Right renal pelvis (tissue), 4 donors: ENCODE measurements around the gene SAMM50. TPM values are rescaled to one million over a fixed set of nuclear protein-coding genes. Genes with fewer than 3 reads are reported as not detected.
A peak's percentile ranks its signal among the peaks of the same experiment; 100 is the strongest.

Experiments
- DNase-seq, 4 donors: peaks; one replicate each; pipeline ENCODE4 v3.0.0-alpha.2; 2013; ENCODE audit warnings: low read depth in 4 of 4, low spot score in 3 of 4, missing footprints in 1 of 4
- polyA plus RNA-seq, 4 donors: library from polyadenylated mRNA; unstranded; fragments of 120-200 nt; gene quantifications; one replicate each; pipeline ENCODE4 v1.2.1, GENCODE V29; 2013; ENCODE audit not compliant: insufficient read length in 4 of 4

Gene SAMM50
- 10 to 100 TPM; 63.6 to 67.0 (median 65.7) TPM for polyA plus RNA-seq

DNA sequence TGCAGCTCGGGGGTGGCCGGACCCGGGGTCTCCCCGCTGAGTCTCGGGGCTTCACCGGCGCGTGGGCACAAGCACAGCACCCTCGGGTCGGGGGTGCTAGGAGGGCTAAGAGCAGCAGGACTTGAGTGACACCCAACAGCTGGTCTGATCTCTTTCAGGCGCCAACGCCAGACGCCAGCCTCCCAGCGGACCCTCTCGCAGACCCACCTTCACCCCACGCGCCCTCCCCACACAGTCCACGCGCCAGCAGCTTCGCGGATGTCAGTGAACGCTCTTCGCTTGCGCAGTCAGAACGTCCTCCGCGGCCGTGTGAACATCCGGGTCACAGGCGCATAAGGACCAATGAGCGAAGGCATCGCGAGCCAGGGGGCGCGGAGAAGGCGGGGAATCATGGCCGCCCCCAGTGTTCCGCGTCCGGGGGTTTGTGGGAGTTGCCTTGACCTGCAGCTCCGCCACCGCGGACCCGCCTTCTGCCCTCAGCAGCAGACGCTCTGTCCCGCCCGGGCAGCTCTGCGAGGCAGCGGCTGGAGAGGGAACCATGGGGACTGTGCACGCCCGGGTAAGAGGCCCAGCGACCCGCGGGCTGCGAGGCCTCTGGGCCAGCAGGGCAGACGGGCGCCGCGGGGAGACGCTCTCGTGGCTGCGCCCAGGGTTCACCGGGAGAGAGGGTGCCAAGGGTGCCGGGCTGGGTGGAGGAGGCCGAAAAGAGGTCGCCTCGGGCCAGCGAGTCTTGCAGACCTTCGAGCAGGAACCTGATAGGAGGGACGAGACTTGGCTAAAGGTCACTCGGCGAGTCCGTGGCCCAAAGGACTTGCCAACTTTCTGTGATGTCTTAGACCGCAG is at the start of gene SAMM50:
SAMM50 (plus strand) TSS at position 403 of the 843 bp plus-strand sequence; CDS start at position 539, 136 bp downstream.
- DNase-seq = peak; percentile 84 to 86 (median 84)

- no peak for DNase-seq
Observed at GRCh38 chr22:43905681-43906080, 49.6 kb upstream of the SAMM50 start.

GRCh38 chr22:43909708-43910107 is 45.5 kb upstream of the SAMM50 start:
- no peak for DNase-seq

DNA sequence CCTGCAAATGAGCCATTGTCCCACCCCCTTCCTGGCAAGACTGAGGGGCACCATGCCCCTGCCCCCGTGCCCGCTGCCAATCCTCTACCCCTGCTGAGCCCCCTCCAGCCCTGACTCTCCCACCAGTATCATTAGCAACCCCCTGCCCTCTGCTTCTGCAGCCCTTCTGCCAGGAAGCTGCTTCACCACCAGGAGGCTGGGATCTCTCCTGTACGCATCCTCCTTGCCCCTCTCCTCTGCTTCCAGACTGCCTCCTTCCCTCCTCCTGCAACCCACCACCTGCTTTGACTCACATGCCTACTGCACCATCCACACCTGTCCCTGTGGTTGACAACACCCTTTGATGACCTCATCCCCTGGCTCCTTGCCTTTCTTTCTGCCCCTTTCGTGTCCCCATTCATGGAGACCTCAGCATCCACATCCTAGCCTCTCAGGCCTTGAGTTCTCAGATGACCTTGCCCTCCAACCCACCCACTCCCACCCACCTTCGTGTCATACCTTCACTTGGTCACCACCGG is 45.0 kb upstream of the SAMM50 start:
- no peak for DNase-seq

DNA sequence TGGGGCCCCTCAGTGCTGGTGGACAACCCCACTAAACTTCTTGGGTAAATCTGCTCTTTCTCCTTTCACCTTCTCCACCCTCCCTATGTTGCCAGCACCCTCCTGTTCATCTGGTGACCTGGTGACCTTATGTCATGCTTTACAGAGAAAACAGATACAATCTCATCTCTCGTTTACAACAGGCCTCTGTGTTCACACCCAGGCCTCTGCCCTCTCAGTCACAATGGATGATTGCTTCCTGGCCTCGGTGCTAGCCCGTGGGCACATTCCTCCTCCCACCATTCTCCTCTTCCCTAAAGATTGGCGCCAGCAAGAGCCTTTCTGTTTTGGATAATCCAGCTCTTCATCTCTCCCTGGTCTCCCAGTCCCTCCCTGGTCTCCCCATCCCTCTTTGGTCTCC is 43.9 kb upstream of the SAMM50 start:
- no peak for DNase-seq

DNA sequence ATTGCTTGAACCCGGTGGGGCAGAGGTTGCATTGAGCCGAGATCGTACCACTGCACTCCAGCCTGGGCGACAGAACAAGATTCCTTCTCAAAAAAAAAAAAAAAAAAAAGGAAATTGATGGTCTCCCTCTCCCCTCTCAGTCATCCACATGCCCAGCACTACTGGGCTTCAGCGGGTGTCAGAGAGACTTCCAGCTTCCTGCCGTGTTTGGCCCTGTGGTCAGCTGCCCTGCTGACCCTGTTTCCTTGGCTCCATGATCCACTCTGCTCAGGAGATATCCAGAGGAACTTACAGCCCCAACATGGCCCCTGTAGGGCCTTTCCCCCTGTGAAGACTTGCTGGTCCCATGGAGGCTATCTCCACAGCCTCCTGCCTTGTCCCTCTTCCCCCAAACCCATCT is 37.7 kb upstream of the SAMM50 start:
- no peak for DNase-seq

DNA sequence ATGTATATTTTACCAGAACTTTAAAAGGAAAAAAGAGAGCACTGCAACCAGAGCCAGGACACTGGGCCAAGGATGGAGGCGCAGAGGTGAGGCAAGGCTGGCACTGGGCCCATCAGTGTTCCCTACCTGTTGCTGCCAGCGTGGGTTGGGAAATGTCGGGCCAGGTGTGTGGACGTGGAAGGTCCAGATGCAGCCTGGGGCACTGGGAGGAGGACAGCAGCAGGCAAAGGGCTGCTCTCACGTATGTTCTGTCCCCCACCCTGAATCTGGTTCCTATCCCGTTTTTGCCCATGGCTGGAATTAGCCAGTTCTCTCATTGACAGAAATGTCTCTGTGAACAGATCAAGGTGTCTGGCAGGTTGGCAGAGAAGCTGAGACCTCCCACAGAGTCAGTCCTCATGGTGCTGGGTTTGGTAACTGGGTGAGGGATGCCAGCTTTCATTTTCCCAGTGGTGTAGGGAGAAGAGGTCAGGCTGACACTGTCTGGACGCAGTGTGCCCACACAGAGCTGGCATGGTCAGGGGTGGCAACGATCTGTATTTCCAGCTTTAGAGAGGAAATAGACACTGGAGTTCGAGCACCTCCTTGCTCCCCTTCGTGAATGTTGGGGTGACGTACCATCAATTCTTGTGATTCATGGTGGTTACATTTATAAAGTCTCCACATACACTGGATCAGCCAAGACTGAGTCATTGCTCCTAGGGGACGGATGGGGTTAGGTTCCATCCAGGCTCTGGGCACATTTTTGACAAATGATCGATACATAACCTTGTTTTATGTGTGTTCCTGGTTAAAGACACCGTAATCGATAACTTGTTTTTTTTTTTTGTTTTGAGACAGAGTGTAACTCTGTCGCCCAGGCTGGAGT is 35.9 kb upstream of the SAMM50 start:
- DNase-seq = no peak

- DNase-seq = no peak
Observed at GRCh38 chr22:43921370-43921769, 33.9 kb upstream of the SAMM50 start.

DNA sequence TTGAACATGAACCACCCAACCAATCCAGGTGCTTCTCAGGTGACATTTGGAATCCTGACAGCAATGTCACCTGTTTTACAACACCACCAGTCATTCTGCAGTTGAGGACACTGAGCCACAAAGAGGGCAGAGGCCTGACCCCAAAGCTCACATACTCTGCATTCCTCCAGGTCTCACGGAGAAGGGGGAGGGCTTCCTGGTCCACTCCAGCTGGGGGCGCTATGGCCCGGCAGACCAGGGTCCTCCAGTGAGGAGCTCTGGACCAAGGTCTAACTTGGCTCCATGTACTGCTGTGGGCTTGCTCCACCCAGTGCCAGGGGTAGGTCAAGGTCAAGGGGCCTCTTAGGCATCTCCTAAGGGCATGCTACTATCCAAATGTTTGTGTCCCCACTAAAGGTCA is 33.1 kb upstream of the SAMM50 start:
- DNase-seq = no peak

DNA sequence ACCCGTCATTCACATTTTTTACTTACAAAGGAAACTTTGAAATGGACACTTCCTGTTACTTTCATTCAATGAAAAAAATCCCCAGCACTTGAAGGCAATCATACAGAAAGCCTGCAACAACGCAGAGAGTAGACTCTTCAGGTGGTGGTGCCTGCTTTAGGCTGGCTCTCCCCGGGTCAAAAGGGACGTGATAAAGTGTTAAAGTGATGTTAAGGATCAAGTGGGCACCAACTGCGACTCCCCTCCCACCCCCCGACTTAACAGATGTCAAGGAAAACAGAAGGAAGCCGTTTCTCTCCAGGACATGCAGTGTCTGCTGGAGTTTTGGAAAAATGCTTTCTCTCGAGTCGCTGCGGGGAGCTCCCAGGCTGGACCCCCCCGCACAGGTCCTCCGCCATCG is 32.1 kb upstream of the SAMM50 start:
- peak in 1 of 4 donors; percentile 31 for DNase-seq

- DNase-seq = peak; percentile 73 to 83 (median 82)
Observed at GRCh38 chr22:43923631-43924464, 31.4 kb upstream of the SAMM50 start, which contains the start of gene PNPLA3. TSS of gene PNPLA3 (plus strand) at chr22:43923805. CDS start at chr22:43923912, 107 bp downstream.

DNA sequence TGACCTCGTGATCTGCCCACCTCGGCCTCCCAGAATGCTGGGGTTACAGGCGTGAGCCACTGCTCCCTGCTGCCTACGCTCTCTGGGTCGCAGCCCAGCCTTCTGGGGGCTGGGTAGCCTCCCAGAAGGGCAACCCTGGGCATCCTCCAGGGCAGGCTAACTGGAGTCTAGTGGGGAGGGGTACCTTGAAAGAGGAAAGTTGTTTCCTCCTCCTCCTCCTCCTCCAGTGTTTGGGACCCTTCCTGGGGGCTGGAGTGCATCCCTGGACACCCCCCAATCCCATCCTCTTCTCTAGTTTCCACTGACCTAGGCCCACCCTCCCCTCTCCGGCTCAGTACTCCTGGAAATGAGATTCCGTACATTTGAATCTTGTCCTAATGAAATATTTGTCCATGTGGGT is 30.4 kb upstream of the SAMM50 start:
- DNase-seq = no peak

DNA sequence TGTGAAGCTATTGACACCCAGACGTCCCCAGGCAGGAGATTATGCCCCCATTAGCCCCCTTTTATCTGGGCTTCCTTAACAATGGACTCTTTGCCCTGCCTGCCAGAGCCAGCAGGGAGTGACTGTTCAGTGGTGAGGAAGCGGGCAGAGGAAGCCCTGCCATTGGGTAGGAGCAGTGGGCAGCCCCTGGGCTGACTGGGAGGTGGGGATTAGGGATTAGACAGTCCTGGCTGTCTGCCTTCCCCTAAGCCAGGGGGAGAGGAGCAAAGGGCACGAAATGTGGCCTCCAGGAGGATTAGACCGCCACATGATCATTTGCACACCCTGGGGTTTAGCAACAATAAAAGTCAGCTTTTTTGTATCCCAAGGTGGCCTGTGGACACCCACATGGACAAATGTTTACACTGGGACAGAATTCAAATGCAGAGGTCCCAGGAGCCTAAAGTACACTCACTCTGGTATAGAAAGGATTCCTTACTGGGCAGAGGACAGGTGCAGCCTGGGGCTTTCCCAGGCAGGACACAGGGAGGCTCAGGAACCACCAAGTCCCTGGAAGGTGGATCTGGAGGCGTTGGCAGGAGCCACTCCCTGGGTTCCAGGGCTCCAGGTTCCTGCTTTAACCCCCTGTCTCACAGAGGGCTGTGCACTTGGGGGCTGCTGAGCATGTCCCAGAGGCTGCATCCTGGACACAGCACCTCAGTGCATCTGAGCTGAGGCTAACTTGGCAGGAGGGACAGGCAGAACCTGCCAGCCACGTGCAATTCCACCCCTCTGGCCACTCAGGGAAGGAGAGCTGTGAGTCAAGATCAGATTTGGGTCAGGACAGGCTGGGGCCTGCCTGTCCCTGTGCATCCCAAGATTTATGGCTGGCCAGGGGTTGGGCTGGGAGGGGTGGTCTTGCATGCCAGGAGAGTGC is 29.6 kb upstream of the SAMM50 start:
- no peak for DNase-seq

- DNase-seq = no peak
Observed at GRCh38 chr22:43926349-43926710, 28.9 kb upstream of the SAMM50 start.

DNA sequence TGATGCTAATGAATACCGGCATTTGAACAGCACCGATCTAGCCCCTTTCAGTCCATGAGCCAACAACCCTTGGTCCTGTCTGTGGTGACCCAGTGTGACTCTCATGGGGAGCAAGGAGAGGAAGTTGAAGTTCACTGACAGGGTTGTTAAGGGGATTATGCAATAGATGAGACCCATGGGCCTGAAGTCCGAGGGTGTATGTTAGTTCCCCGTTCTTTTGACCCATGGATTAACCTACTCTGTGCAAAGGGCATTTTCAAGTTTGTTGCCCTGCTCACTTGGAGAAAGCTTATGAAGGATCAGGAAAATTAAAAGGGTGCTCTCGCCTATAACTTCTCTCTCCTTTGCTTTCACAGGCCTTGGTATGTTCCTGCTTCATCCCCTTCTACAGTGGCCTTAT is 26.8 kb upstream of the SAMM50 start:
- DNase-seq = no peak

- DNase-seq = no peak
Observed at GRCh38 chr22:43928908-43929307, 26.3 kb upstream of the SAMM50 start.

GRCh38 chr22:43931771-43932170 is 23.5 kb upstream of the SAMM50 start:
- no peak for DNase-seq

DNA sequence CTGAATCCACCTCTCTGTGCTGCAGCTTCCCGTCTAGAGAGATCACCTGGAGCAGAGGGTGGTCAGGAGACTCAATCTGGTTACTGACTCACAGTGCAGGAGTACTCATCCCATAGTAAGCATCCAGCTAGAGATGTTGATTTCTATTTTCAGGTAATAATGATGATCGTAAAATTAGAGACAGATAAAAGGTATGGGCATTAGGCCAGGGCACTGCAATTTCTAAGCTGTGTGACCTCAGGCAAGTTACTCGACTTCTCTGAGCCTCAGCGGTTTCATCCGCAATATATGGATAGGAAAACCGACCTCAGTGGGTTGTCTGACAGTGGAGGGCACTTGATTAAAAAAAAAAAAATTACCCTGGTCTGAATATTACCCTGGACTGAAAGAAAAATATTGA is 13.8 kb upstream of the SAMM50 start:
- DNase-seq = no peak

- DNase-seq = no peak
Observed at GRCh38 chr22:43944670-43945430, 10.4 kb upstream of the SAMM50 start.
